ENCODE measurements around the gene TIMM8A.

DNA sequence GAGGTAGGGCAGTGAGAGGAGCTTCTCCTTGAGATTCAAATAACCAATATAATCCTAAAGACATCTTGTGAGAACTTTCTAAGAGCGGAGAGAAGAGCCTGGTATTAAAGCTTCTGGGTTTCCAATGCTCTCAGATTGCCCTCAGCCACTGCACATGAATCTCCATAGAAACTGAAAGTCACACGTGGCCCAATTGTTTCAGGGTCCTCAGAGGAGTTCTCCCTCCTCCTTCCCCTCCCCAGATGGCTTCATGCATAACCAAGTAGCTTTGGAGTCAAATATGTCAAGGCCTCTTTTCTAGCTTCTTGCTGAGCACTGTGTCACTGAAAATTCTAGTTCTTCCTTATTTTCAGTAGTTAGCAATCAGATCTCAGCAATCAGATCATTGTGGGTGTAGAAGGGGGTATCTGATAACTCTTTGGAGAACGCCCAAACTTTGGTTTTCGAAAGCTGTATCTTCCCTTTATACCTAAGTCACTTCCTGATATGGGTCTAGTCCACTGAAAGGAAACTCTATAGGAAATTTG, 35.2 kb upstream of the TIMM8A start:
- TF ChIP-seq EZH2phosphoT487 (IDR thresholded peaks at IDR 0.05; ENCODE audit: low read depth, severe bottlenecking, unreplicated experiment): no peak
- TF ChIP-seq, protein P1, sequence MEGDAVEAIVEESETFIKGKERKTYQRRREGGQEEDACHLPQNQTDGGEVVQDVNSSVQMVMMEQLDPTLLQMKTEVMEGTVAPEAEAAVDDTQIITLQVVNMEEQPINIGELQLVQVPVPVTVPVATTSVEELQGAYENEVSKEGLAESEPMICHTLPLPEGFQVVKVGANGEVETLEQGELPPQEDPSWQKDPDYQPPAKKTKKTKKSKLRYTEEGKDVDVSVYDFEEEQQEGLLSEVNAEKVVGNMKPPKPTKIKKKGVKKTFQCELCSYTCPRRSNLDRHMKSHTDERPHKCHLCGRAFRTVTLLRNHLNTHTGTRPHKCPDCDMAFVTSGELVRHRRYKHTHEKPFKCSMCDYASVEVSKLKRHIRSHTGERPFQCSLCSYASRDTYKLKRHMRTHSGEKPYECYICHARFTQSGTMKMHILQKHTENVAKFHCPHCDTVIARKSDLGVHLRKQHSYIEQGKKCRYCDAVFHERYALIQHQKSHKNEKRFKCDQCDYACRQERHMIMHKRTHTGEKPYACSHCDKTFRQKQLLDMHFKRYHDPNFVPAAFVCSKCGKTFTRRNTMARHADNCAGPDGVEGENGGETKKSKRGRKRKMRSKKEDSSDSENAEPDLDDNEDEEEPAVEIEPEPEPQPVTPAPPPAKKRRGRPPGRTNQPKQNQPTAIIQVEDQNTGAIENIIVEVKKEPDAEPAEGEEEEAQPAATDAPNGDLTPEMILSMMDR (IDR thresholded peaks at IDR 0.05; ENCODE audit: poor library complexity): no peak

Measured in hepatocyte (in vitro differentiated cells).